GM12864 (cell line): ENCODE measurements around the gene CRB1.

ENCODE experiments used
- DNase-seq: peaks from one replicate; pipeline ENCODE4 v3.0.0-alpha.2; 2011; ENCODE audit warnings: low read depth
- H3K4me3 ChIP-seq: 2 replicates; pipeline ENCODE4 v1.5.1; 2011; ENCODE audit warnings: mild to moderate bottlenecking, low read depth, low read length, control low read depth
- TF ChIP-seq, protein P1 (sequence below): IDR thresholded peaks from 2 replicates; pipeline ENCODE4 v1.5.1; 2011; ENCODE audit warnings: low read depth, mild to moderate bottlenecking, moderate library complexity, low read length, control low read depth, inconsistent platforms; ENCODE audit errors: missing control alignments

Gene CRB1

GRCh38 chr1:197307551-197307950, 39.5 kb downstream of the CRB1 start:
- TF ChIP-seq, protein P1, sequence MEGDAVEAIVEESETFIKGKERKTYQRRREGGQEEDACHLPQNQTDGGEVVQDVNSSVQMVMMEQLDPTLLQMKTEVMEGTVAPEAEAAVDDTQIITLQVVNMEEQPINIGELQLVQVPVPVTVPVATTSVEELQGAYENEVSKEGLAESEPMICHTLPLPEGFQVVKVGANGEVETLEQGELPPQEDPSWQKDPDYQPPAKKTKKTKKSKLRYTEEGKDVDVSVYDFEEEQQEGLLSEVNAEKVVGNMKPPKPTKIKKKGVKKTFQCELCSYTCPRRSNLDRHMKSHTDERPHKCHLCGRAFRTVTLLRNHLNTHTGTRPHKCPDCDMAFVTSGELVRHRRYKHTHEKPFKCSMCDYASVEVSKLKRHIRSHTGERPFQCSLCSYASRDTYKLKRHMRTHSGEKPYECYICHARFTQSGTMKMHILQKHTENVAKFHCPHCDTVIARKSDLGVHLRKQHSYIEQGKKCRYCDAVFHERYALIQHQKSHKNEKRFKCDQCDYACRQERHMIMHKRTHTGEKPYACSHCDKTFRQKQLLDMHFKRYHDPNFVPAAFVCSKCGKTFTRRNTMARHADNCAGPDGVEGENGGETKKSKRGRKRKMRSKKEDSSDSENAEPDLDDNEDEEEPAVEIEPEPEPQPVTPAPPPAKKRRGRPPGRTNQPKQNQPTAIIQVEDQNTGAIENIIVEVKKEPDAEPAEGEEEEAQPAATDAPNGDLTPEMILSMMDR: no peak
- no peak for DNase-seq

GRCh38 chr1:197311081-197311480, 43.0 kb downstream of the CRB1 start:
- no peak for DNase-seq
- TF ChIP-seq, protein P1: no peak
- H3K4me3 ChIP-seq: no peak overlapping the region

More at GRCh38 chr1:197307551-197307950, 39.5 kb downstream of the CRB1 start:
- H3K4me3 ChIP-seq: no peak overlapping the region

- no peak for DNase-seq
- no peak overlapping the region for H3K4me3 ChIP-seq
- TF ChIP-seq, protein P1: no peak
Measured at GRCh38 chr1:197312163-197312562, 44.1 kb downstream of the CRB1 start.

DNA sequence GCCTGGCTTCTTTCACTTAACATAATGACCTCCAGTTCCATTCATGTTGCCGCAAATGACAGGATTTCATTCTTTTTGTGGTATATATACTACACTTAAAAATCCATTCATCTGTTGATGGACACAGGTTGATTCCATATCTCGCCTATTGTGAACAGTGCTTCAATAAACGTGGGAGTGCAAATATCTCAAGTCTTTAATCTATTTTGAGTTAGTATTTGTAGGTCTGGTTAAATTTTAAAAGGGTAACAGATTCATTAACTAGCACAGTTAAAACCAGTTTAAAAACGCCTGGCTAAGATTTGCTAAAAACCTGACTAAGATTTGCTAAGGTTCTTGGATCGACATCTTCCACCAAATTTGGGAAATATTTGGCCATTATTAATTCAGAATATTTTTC, 45.7 kb downstream of the CRB1 start:
- TF ChIP-seq, protein P1: no peak

GRCh38 chr1:197314682-197315081, 46.6 kb downstream of the CRB1 start:
- no peak for DNase-seq
- TF ChIP-seq, protein P1: no peak
- no peak overlapping the region for H3K4me3 ChIP-seq

More for the DNA sequence above, 45.7 kb downstream of the CRB1 start:
- no peak for DNase-seq
- no peak overlapping the region for H3K4me3 ChIP-seq

- H3K4me3 ChIP-seq: no peak overlapping the region
- TF ChIP-seq, protein P1: no peak
- no peak for DNase-seq
Measured at GRCh38 chr1:197319631-197320030, 51.6 kb downstream of the CRB1 start.

- H3K4me3 ChIP-seq: no peak overlapping the region
- TF ChIP-seq, protein P1: no peak
- DNase-seq: no peak
Measured at GRCh38 chr1:197320991-197321531, 53.0 kb downstream of the CRB1 start.
